Measurements from ENCODE around the gene KDELR1. TPM values are rescaled to one million over a fixed set of nuclear protein-coding genes. Genes with fewer than 3 reads are reported as not detected.

The KDELR1 gene
- total and polyA plus RNA-seq, 3 donors from 2014 or later, result 149 to 187 (median 155) TPM

DNA sequence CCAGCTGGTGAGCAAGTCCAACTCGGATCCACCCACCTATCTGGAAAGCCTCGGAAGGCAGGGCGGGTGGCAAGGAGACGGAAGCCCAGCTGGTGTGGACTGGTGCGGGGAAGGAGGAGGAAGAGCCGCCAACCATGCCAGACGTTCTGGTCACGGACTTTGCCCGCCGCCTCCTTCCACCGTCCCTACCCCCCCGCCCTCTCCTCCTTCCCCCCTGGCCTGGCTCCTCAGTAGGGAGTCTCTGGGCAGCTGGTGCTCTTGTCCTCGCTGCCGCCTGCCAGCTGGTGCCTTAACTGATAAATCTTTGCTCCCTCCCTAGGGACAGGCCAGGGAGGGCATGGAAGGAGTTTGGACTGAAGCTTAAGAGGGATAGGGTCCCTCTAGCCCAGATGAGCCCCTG is 22.4 kb downstream of the KDELR1 start:
- peak overlapping the region in 1 of 2 donors; percentile 31 for H3K27ac ChIP-seq
- H3K4me3 ChIP-seq, result no peak overlapping the region
- TF ChIP-seq POLR2A (IDR thresholded peaks at IDR 0.05), result no peak
- TF ChIP-seq CTCF (IDR thresholded peaks at IDR 0.05), result no peak
- DNase-seq, result peak; percentile 66
- intact Hi-C loops (cut with DNase I; ENCODE audit: low total_unique reads), result no loop called here
- H3K36me3 ChIP-seq (ENCODE audit: low read depth, missing control alignments), result no peaks in the 10 kb centered on the region
- H3K9me3 ChIP-seq, result no peaks in the 10 kb centered on the region
- 58 to 77% methylated on average over 13 to 14 of the region's 14 CpGs for WGBS, 2 donors
- H3K4me1 ChIP-seq, result peaks cover 17% of the 10 kb centered on the region
- no peaks in the 10 kb centered on the region for H3K27me3 ChIP-seq

GRCh38 chr19:48367855-48368254 is 23.5 kb downstream of the KDELR1 start:
- no peak overlapping the region for H3K4me3 ChIP-seq
- H3K27me3 ChIP-seq, result no peaks in the 10 kb centered on the region
- no peaks in the 10 kb centered on the region for H3K9me3 ChIP-seq
- no peak for DNase-seq
- peaks cover 17% of the 10 kb centered on the region for H3K4me1 ChIP-seq
- 55 to 62% methylated on average over 5 of the region's 5 CpGs for WGBS, 2 donors
- H3K36me3 ChIP-seq (ENCODE audit: low read depth, missing control alignments), result no peaks in the 10 kb centered on the region
- H3K27ac ChIP-seq, result peak overlapping the region in 1 of 2 donors; percentile 62
- intact Hi-C loops (cut with DNase I; ENCODE audit: low total_unique reads), result no loop called here
- TF ChIP-seq POLR2A (IDR thresholded peaks at IDR 0.05) (no peak), CTCF (IDR thresholded peaks at IDR 0.05) (no peak)

GRCh38 chr19:48365602-48366001 is 25.7 kb downstream of the KDELR1 start:
- no peaks in the 10 kb centered on the region for H3K9me3 ChIP-seq
- TF ChIP-seq POLR2A (IDR thresholded peaks at IDR 0.05) (no peak), CTCF (IDR thresholded peaks at IDR 0.05) (no peak)
- H3K4me3 ChIP-seq, result no peak overlapping the region
- DNase-seq, result no peak
- no peak overlapping the region for H3K27ac ChIP-seq
- 97% methylated on average over 10 of the region's 11 CpGs for WGBS, 2 donors
- intact Hi-C loops (cut with DNase I; ENCODE audit: low total_unique reads), result no loop called here
- H3K27me3 ChIP-seq, result no peaks in the 10 kb centered on the region
- no peaks in the 10 kb centered on the region for H3K36me3 ChIP-seq (ENCODE audit: low read depth, missing control alignments)
- peaks cover 12% of the 10 kb centered on the region for H3K4me1 ChIP-seq

GRCh38 chr19:48364598-48365348 is 26.6 kb downstream of the KDELR1 start:
- TF ChIP-seq POLR2A (IDR thresholded peaks at IDR 0.05) (no peak), CTCF (IDR thresholded peaks at IDR 0.05) (no peak)
- no peak for DNase-seq

More at GRCh38 chr19:48364598-48365348, 26.6 kb downstream of the KDELR1 start:
- peak overlapping the region; percentile 91 to 92 for H3K27ac ChIP-seq
- intact Hi-C loops (cut with DNase I; ENCODE audit: low total_unique reads), result no loop called here
- WGBS, 2 donors, result 52 to 62% methylated on average over 10 of the region's 10 CpGs
- H3K9me3 ChIP-seq, result no peaks in the 10 kb centered on the region
- H3K36me3 ChIP-seq (ENCODE audit: low read depth, missing control alignments), result no peaks in the 10 kb centered on the region
- peak overlapping the region; percentile 59 to 74 for H3K4me3 ChIP-seq
- peaks cover 12% of the 10 kb centered on the region for H3K4me1 ChIP-seq
- no peaks in the 10 kb centered on the region for H3K27me3 ChIP-seq
